Measurements from ENCODE around the gene TXNDC5. TPM values are rescaled to one million over a fixed set of nuclear protein-coding genes. Genes with fewer than 3 reads are reported as not detected.

TXNDC5 gene
- total and polyA plus RNA-seq, 9 of the 15 experiments (the other 6 are each of a cell fraction or from before 2014, with no cell fraction given) = 33.9 to 156 (median 137) TPM

DNA sequence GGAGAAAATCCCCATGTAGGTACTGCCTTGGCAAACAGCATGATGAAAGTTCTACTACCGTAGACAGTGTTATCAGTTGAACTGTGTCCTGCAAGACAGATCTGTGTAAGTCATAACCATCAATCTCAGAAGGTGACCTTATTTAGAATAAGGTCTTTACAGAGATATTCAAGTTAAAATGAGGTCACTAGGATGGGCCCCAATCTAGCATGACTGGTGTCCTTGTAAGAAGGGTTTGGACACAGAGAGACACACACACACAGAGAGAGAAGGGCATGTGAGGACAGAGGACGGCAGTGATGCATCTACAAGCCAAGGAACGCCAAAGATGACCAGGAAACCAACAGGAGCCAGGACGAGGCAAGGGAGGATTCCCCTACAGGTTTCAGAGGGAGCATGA is 8.8 kb downstream of the TXNDC5 start (continued):
- TF ChIP-seq MCM2 (IDR thresholded peaks at IDR 0.05; ENCODE audit: low read depth) (no peak), PCBP2 (IDR thresholded peaks at IDR 0.05; ENCODE audit: low read depth, low read length, poor library complexity, severe bottlenecking) (no peak), MEIS2 (IDR thresholded peaks at IDR 0.05; ENCODE audit: partially characterized antibody) (peak; percentile 27), GATAD2B (IDR thresholded peaks at IDR 0.05; ENCODE audit: borderline replicate concordance) (no peak), ESRRA (IDR thresholded peaks at IDR 0.05; ENCODE audit: borderline replicate concordance, low read depth) (peak; percentile 69; the same call in 1 of the 2 replicates), RCOR1 (IDR thresholded peaks at IDR 0.05; ENCODE audit: borderline replicate concordance in 1 of 2, low read depth in 2 of 2, low read length in 2 of 2) (peak in 1 of 2 experiments; percentile 66; a peak in 1 of 4 replicates), KDM1A (IDR thresholded peaks at IDR 0.05) (peak in 1 of 2 experiments; percentile 30; a peak in 2 of 4 replicates)
- TF ChIP-seq, protein P1, sequence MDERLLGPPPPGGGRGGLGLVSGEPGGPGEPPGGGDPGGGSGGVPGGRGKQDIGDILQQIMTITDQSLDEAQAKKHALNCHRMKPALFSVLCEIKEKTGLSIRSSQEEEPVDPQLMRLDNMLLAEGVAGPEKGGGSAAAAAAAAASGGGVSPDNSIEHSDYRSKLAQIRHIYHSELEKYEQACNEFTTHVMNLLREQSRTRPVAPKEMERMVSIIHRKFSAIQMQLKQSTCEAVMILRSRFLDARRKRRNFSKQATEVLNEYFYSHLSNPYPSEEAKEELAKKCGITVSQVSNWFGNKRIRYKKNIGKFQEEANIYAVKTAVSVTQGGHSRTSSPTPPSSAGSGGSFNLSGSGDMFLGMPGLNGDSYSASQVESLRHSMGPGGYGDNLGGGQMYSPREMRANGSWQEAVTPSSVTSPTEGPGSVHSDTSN (CRISPR knock-in tag; IDR thresholded peaks at IDR 0.05; ENCODE audit: low read depth) = no peak
- TF ChIP-seq, protein P1 (tag; conservative IDR thresholded peaks at IDR 0.05; ENCODE audit: low read depth) = 0 out of 2 replicates have a peak, but pooled peaks have one; percentile 21
- TF ChIP-seq, protein P2, sequence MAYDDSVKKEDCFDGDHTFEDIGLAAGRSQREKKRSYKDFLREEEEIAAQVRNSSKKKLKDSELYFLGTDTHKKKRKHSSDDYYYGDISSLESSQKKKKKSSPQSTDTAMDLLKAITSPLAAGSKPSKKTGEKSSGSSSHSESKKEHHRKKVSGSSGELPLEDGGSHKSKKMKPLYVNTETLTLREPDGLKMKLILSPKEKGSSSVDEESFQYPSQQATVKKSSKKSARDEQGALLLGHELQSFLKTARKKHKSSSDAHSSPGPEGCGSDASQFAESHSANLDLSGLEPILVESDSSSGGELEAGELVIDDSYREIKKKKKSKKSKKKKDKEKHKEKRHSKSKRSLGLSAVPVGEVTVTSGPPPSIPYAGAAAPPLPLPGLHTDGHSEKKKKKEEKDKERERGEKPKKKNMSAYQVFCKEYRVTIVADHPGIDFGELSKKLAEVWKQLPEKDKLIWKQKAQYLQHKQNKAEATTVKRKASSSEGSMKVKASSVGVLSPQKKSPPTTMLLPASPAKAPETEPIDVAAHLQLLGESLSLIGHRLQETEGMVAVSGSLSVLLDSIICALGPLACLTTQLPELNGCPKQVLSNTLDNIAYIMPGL (CRISPR knock-in tag; IDR thresholded peaks at IDR 0.05) = no peak
